ENCODE data around the gene ULK3. TPM values are rescaled to one million over a fixed set of nuclear protein-coding genes. Genes with fewer than 3 reads are reported as not detected.
A peak's percentile ranks its signal among the peaks of the same experiment; 100 is the strongest.

The ULK3 gene

DNA sequence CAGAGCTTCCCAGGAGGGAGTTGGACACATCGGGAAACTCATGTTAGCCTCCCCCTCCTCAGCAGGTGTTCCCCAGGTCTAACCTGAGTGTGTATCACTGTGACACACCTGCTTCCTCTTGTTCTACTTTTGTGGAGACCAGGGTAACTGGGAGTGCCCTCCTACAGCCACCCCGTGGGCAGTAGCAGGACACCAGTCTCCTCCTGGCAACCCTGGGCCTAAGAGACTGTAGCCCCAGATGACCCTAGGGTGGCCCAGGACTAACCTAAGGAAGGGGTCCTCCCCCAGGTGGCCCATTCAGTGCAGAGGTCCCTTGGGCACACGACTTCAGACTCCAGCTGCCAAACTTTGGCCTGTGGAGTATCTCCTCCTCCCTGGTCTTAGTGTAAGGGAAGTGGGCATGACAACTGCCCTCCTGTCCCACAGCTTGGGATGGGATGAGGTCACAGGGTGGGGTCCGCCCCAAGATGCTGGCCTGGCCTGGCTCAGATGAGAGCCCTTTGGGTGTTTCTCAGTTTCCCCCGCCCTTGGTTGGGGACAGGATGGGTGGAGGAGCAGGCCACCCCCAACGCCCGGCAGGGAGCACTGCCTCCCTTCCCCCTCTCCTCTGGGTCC is 56.3 kb downstream of the ULK3 start:
- peaks cover 33% of the 10 kb centered on the region for H3K79me2 ChIP-seq (ENCODE audit: control insufficient read depth, insufficient read depth, low read length)
- H3K56ac ChIP-seq (ENCODE audit: low read length), result no peak overlapping the region
- no peak overlapping the region for H3K4me2 ChIP-seq (ENCODE audit: low read length)
- no peak overlapping the region for H2BK120ac ChIP-seq (ENCODE audit: low read depth, low read length)
- H3K36me3 ChIP-seq (ENCODE audit: control insufficient read depth, insufficient read depth, low read length), result no peaks in the 10 kb centered on the region
- no peak overlapping the region for H3K4ac ChIP-seq (ENCODE audit: low read depth, low read length)
- no peaks in the 10 kb centered on the region for H3K27me3 ChIP-seq (ENCODE audit: insufficient read depth, low read length, poor library complexity)
- no peak overlapping the region for H2AK5ac ChIP-seq (ENCODE audit: low read length)
- no peak overlapping the region for H3K27ac ChIP-seq (ENCODE audit: low read depth, low read length)
- no peak for DNase-seq
- WGBS (ENCODE audit: extremely low coverage, insufficient coverage, low lambda C conversion rate), result no CpG with 5 or more reads among the region's 7 CpGs
- H4K8ac ChIP-seq (ENCODE audit: low read depth, low read length), result no peak overlapping the region
- H3K18ac ChIP-seq (ENCODE audit: low read length), result no peak overlapping the region
- H3K4me3 ChIP-seq (ENCODE audit: low read length), result no peak overlapping the region
- peaks cover 12% of the 10 kb centered on the region for H3K4me1 ChIP-seq (ENCODE audit: control insufficient read depth, low read depth, low read length)
- H2BK15ac ChIP-seq (replicated peaks; ENCODE audit: low read depth), result no peak overlapping the region
- H3K23ac ChIP-seq (ENCODE audit: low read length), result no peak overlapping the region
- peaks cover 51% of the 10 kb centered on the region for H3K79me1 ChIP-seq (ENCODE audit: low read length)
- H4K5ac ChIP-seq (ENCODE audit: low read length), result no peak overlapping the region
- no peak overlapping the region for H2BK5ac ChIP-seq (ENCODE audit: low read length)
- no peak overlapping the region for H3K9ac ChIP-seq (ENCODE audit: low read length)

Small RNAs within 50 kb of the gene (small RNA-seq; reads per million reads assigned to genes)
- gene CPLX3 (ENCODE audit: insufficient read depth), result not detected
- not detected for gene MIR4513 (ENCODE audit: insufficient read depth)
- gene MIR6882 (ENCODE audit: insufficient read depth), result 3.6 reads per million, percentile 56 among the genes with 10 or more reads in this experiment

Data from mesendoderm (in vitro differentiated cells).